Measurements from ENCODE around the gene ECSCR. TPM values are rescaled to one million over a fixed set of nuclear protein-coding genes. Genes with fewer than 3 reads are reported as not detected.
"Not testable (repeated sequence)": the region's sequence is repeated elsewhere in the genome, so short reads cannot be mapped to it uniquely, and the experiment has no call there.

The ECSCR gene
- 20.1 TPM for total RNA-seq
- long read RNA-seq, transcript ECSCR-201 (10 exons, 1,035 nt), result major isoform, 6 of 9 reads
- long read RNA-seq, partial matches to known transcripts, result 3 of 9 reads
- long read RNA-seq, other reads (novel, unspliced or antisense), result 0 of 9 reads

DNA sequence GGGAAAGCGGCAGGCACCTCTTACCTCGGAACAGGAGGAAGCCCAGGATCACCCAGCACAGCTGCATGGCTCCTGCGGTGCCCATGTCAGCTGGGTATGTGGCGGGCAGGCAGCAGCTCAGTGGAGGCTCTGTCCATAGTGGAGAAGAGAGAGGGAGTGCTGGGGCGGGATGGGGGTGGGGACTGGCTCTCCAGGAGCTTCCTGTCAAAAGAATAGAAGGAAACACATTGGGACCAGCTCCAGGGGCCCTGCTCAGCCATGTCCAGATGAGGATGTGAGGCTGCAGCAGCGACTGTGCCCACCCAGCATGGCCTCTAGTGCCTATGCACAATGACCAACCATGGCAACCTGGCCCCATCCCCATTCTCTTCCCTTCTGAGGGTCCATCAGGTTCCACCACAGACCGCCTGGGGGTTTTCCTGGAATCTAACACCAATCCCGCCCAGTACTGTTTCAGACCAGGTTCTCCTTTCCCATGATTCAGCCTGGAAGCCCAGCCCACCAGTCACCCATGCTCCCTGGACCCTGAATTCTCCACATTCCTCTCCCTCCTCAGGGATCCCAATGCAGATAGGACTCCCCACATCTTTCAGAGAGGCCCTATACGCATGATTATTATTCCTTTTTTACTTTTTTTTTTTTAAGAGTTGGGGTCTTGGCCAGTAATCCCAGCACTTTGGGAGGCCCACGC lies at the start of gene ECSCR:
ECSCR (minus strand) TSS at position 158 of the 691 bp plus-strand sequence; CDS start at position 85, 73 bp downstream.
- intact Hi-C loops (cut with DNase I), result no loop called here
- no peak for DNase-seq (ENCODE audit: low spot score)

DNA sequence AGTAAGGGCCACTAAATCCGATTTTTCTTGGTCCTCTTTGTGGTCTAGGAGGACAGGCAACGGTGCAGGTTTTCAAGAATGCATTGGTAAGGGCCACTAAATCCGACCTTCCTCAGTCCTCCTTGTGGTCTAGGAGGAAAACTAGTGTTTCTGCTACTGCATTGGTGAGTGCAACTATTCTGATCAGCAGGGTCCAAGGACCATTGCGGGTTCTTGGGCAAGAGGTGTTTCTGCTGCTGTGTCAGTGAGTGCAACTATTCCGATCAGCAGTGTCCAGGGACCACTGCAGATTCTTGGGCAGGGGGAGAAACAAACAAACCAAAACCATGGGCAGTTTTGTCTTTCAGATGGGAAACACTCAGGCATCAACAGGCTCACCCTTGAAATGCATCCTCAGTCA lies 42.2 kb upstream of the ECSCR start:
- DNase-seq (ENCODE audit: low spot score); intact Hi-C loops (cut with DNase I): not testable (repeated sequence)

GRCh38 chr5:139503879-139504278 lies 41.3 kb upstream of the ECSCR start:
- intact Hi-C loops (cut with DNase I); DNase-seq (ENCODE audit: low spot score): not testable (repeated sequence)

DNA sequence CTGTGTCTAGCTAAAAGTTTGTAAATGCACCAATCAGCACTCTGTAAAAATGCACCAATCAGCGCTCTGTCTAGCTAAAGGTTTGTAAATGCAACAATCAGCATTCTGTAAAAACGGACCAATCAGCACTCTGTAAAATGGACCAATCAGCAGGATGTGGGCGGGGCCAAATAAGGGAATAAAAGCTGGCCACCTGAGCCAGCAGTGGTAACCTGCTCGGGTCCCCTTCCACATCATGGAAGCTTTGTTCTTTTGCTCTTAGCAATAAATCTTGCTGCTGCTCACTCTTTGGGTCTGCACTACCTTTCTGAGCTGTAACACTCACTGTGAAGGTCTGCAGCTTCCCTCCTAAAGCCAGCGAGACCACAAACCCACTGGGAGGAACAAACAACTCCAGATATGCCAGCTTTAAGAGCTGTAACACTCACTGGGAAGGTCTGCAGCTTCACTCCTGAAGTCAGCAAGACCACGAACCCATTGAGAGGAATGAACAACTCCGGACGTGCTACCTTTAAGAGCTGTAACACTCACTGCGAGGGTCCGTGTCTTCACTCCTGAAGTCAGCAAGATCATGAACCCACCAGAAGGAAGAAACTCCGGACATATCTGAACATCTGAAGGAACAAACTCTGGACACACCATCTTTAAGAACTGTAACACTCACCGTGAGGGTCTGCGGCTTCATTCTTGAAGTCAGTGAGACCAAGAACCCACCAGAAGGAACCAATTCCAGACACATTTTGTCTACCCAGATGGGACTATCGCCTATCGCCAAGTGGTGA lies 40.7 kb upstream of the ECSCR start:
- intact Hi-C loops (cut with DNase I); DNase-seq (ENCODE audit: low spot score): not testable (repeated sequence)

DNA sequence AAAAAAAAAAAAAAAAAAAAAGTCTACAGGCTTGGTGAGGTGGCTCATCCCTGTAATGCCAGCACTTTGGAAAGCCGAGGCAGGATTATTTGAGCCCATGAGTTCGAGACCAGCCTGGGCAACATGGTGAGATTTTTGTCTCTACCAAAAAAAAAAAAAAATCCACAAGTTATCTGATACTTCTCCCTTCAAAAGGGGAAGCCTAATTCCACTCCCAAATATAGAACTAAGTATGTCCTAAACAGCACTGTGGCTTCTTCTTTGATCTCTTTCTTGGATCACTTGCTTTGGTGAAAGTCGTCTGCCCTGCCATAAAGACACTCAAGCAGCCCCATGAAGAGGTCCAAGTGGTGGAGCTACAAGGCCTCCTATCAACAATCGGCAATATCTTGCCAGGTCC lies 38.8 kb upstream of the ECSCR start:
- intact Hi-C loops (cut with DNase I), result no loop called here
- no peak for DNase-seq (ENCODE audit: low spot score)

- intact Hi-C loops (cut with DNase I), result no loop called here
- DNase-seq (ENCODE audit: low spot score), result no peak
Observed at GRCh38 chr5:139495638-139496435, 33.3 kb upstream of the ECSCR start.

GRCh38 chr5:139494832-139495231 lies 32.3 kb upstream of the ECSCR start:
- no peak for DNase-seq (ENCODE audit: low spot score)
- intact Hi-C loops (cut with DNase I), result no loop called here

DNA sequence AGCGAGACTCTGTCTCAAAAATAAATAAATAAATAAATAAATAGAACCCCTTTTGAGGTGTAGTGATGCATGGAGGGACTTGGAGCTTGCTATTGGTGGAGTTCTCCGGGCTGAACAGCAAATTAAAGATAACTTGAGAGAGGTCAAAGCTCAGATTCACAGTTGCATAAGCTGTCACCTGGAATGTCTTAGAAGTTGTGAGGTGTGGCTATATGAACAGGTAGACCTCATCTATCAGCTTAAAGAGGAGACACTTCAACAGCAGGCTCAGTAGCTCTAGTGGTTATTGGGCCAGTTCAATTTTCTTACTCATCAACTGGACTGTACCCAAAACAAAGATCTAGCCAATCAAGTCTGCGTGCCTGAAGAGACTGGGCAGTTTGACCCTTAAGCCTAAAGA lies 31.7 kb upstream of the ECSCR start:
- DNase-seq (ENCODE audit: low spot score), result no peak
- intact Hi-C loops (cut with DNase I), result no loop called here

GRCh38 chr5:139492700-139493192 lies 30.2 kb upstream of the ECSCR start:
- DNase-seq (ENCODE audit: low spot score), result no peak
- intact Hi-C loops (cut with DNase I), result no loop called here

DNA sequence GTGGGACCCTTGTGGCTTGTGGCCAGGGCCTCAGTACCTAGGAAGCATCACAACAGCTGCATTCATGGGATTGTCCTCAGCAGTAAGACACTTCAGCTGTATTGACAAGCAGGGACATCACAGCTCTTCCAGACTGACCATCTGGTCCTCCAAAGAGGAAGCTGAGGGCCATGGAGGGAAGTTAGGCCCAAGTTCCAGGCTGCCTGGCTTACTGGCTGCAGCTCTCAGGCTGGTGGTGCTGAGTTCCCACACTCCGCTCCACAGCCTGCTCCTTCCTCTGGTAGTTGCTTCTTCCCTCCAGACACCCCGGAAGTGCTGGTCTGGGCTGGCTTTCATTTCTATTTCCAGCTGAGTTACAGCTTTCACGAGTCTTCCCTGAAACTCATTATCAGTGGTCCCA lies 25.7 kb upstream of the ECSCR start:
- intact Hi-C loops (cut with DNase I), result no loop called here
- no peak for DNase-seq (ENCODE audit: low spot score)

- no peak for DNase-seq (ENCODE audit: low spot score)
- intact Hi-C loops (cut with DNase I), result no loop called here
Observed at GRCh38 chr5:139486201-139486600, 23.7 kb upstream of the ECSCR start.

DNA sequence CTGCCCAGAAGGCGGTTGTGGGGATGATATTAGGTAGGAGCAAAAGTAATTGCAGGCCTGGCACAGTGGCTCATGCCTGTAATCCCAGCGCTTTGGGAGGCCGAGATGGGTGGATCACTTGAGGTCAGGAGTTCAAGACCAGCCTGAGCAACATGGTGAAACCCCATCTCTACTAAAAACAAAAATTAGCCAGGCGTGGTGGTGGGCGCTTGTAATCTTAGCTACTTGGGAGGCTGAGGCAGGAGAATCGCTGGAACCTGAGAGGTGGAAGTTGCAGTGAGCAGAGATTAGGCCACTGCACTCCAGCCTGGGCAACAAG lies 20.3 kb upstream of the ECSCR start:
- intact Hi-C loops (cut with DNase I), result loop anchor here (2.0 to 5.0 kb wide), 2 partner anchors 36 to 41 kb away; no protein-coding TSS in a partner anchor

GRCh38 chr5:139482050-139482889 lies 19.7 kb upstream of the ECSCR start, which contains the start of gene STING1:
Gene STING1, minus strand, starts transcription at chr5:139482758. Its CDS starts 1,054 bp downstream, at chr5:139481704.
- peak; percentile 88 for DNase-seq (ENCODE audit: low spot score)
- intact Hi-C loops (cut with DNase I), result loop anchor here (2.0 to 5.0 kb wide), 2 partner anchors 37 to 40 kb away; no protein-coding TSS in a partner anchor

More for the DNA sequence above, 20.3 kb upstream of the ECSCR start:
- not testable (repeated sequence) for DNase-seq (ENCODE audit: low spot score)

- intact Hi-C loops (cut with DNase I), result loop anchor here (2.0 to 5.0 kb wide), 2 partner anchors 37 to 39 kb away; no protein-coding TSS in a partner anchor
- no peak for DNase-seq (ENCODE audit: low spot score)
Observed at GRCh38 chr5:139481580-139482049, 19.1 kb upstream of the ECSCR start.

DNA sequence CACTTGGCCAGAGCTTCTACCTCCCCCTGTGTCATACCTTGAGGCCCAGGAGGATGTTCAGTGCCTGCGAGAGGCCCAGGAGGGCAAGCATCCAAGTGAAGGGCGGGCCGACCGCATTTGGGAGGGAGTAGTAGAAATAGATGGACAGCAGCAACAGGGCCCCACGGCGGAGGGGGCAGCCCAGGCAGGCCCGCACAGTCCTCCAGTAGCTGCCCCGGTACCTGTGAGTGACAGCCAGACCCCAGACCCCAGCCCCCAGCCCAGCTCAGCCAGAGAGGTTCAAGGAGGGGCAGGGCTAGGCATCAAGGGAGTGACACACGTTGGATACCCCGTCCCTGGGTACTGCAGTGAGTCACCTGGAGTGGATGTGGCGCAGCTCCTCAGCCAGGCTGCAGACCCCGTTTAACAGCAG lies 18.6 kb upstream of the ECSCR start:
- peak; percentile 87 for DNase-seq (ENCODE audit: low spot score)
- intact Hi-C loops (cut with DNase I), result loop anchor here (5.0 kb wide), 1 partner anchor 39 kb away; no protein-coding TSS in a partner anchor

DNA sequence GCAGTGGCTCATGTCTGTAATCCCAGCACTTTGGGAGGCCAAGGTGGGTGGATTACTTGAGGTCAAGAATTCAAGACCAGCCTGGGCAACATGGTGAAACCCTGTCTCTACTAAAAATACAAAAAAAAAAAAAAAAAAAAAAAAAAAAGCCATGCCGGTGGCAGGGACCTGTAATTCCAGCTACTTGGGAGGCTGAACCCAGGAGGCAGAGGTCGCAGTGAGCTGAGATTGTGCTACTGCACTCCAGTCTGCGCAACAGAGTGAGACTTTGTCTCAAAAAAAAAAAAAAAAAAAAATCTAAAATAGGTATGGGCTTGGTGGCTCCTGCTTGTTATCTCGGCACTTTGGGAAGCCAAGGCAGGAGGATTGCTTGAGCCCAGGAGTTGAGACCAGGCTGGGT lies 17.2 kb upstream of the ECSCR start:
- not testable (repeated sequence) for DNase-seq (ENCODE audit: low spot score)
- intact Hi-C loops (cut with DNase I), result loop anchor here (5.0 kb wide), 1 partner anchor 37 kb away; no protein-coding TSS in a partner anchor

DNA sequence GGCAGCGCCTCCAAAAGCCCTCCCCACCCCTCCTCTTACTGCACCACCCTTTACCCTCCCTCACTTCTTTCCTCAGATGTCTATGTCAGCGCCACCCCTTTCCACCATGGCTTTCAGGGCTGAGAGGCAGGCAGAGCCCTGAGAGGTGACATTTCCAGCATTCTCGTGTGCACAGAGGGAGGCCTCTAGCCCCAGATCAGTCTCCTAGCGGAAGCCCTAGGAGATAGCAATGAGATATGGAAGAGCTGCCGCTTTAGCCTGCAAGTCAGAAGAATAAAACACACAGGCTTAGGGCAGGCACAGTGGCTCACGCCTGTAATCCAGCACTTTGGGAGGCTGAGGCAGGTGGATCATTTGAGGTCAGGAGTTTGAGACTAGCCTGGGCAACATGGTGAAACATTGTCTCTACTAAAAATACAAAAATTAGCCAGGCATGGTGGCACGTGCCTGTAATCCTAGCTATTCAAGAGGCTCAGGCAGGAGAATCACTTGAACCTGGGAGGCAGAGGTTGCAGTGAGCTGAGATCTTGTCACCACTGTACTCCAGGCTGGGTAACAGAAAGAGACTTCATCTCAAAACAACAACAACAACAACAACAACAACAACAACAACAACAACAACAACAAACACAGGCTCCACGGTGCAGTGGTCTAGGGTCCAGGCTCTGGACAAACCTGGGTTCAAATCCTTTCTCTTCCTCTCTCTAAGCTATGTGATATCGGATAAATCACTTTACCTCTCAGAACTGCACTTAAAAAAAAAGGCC lies 16.3 kb upstream of the ECSCR start:
- DNase-seq (ENCODE audit: low spot score); intact Hi-C loops (cut with DNase I): not testable (repeated sequence)
